HG03108 (cell line): ENCODE data around the gene TXNDC12.
"Not testable (repeated sequence)": the region's sequence is repeated elsewhere in the genome, so short reads cannot be mapped to it uniquely, and the experiment has no call there.

ENCODE experiments used
- ATAC-seq: cut with Tn5 transposase; IDR thresholded peaks from one replicate; pipeline ENCODE4 v1.9.1; 2021; ENCODE audit warnings: moderate library complexity; ENCODE audit not compliant: unreplicated experiment

The TXNDC12 gene

GRCh38 chr1:52055066-52055865 is at the start of gene TXNDC12:
Gene TXNDC12, minus strand, starts transcription at chr1:52055191. Its CDS starts 95 bp downstream, at chr1:52055096.
- ATAC-seq = peak; percentile 46

GRCh38 chr1:52102336-52103013 is 47.5 kb upstream of the TXNDC12 start:
- peak; percentile 63 for ATAC-seq

- ATAC-seq = no peak
These were observed 43.3 kb upstream of the TXNDC12 start for GRCh38 chr1:52098139-52098871.

GRCh38 chr1:52096216-52096615 is 41.2 kb upstream of the TXNDC12 start:
- no peak for ATAC-seq

GRCh38 chr1:52094300-52094699 is 39.3 kb upstream of the TXNDC12 start:
- ATAC-seq = not testable (repeated sequence)

DNA sequence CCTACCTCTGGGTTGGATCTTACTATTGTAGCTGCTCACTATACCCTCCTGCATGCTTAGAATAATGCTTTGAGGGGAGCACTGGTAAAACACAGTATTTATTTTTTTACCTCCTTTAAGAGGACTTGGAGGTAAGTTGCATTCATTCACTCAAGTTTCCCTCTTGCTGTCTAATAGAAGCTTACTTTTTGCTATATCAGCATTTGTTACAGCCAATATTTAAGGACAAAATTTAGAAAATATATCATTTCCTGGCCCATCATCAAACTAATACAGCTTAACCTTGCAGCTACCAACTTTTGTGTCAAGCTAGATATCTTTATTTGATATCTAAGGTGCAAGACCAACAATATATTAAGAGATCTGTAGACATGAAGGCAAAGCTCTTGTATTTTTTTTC is 32.9 kb upstream of the TXNDC12 start:
- not testable (repeated sequence) for ATAC-seq

- ATAC-seq = no peak
These were observed 25.0 kb upstream of the TXNDC12 start for GRCh38 chr1:52080014-52080415.

DNA sequence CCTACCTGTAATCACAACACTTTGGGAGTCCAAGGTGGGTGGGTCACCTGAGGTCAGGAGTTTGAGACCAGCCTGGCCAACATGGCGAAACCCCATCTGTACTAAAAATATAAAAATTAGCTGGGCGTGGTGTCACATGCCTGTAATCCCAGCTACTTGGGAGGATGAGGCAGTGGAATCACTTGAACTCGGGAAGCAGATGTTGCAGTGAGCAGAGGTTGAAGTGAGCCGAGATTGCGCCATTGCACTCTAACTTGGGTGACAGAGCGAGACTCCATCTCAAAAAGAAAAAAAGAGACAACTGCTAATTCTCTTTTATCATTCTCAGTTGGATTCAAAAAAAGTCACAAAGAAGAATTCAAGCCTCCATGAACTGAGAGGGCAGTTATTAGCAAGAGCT is 22.3 kb upstream of the TXNDC12 start:
- ATAC-seq = not testable (repeated sequence)

DNA sequence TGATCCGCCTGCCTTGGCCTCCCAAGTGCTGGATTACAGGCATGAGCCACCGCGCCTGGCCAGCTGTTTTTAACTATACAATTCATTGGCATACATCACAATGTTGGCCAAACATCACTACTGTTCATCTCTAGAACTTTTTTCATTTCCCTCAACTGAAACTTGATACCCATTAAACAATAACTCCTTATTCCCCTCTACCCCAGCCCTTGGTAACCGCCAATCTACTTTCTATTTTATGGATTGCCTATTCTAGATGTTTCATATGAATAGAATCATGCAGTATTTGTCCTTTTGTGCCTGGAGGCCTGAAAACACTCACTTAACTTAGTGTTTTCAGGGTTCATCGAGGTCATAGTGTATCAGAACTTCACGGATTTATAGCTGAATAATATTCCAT is 17.3 kb upstream of the TXNDC12 start:
- ATAC-seq = no peak

DNA sequence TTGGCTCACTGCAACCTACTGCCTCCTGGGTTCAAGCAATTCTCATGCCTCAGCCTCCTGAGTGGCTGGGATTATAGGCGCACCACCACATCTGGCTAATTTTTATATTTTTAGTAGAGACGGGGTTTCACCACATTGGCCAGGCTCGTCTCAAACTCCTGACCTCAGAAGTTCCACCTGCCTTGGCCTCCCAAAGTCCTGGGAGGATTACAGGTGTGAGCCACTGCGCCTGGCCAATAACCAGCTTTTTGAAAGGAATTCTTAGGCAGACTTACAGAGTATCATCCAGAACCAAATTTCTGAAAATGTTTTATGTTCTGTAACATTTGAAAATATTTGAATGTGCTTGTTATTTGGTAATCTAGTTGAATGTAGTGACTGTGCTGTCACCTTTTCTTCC is 15.7 kb upstream of the TXNDC12 start:
- no peak for ATAC-seq

GRCh38 chr1:52063192-52063591 is 8.2 kb upstream of the TXNDC12 start:
- ATAC-seq = no peak

DNA sequence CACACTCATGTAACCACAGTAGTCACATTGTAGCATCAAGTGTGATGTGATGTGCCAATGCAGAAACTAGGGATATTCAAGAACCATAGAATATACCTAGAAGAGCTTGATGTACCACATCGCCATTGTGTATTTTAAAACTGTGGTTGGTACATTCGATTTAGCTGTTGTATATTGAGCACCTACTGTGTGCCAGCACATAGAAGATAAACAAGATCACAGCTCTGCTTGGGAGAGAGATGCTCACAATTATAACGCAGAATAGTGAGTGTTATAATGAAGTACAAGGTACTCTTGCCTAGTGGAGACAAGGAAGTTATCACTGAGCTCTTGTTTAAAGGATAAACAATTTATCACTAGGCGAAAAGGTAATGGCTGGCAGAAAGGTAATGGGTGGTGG is 5.8 kb upstream of the TXNDC12 start:
- ATAC-seq = no peak

DNA sequence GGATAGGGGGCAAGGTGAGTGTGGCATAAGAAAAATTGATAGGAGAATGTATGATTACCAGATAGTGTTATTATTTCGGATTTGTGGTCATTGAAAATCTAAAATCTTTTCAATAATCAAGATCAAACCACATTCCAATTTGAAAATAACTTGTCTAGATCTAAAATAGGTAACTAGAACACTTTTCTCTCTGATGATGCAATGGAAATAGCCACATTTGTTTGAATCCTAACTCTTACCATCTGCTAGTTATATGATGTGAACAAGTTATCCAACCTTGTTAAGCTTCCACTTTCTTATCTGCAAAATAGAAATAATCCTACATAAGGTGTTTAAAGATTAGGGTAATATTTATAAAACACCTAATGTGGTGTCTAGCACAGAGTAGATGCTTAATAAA is 4.9 kb upstream of the TXNDC12 start:
- ATAC-seq = no peak

- ATAC-seq = no peak
These were observed 4.3 kb upstream of the TXNDC12 start for GRCh38 chr1:52059321-52059720.

- no peak for ATAC-seq
These were observed 3.0 kb upstream of the TXNDC12 start for GRCh38 chr1:52057876-52058415.

DNA sequence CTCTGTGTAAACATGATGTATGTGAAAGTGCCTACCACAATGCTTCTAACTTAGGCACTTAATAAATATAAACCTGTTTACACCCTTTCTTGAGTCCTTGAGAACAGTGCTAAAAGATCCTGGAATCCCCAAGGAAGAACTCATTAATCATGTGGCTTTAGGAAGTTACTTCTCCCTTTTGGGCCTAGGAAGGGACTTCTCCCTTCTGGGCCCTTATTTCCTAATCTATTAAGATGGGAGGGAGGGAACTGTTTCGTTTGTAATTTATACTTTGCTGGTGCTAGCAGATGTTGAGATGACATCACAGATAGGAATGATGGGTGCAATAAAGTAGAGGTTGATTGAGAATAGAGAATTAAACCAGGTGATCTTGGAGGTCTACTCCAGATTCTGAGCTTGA is 2.3 kb upstream of the TXNDC12 start:
- ATAC-seq = no peak

GRCh38 chr1:52056937-52057231 is 1.9 kb upstream of the TXNDC12 start:
- peak; percentile 30 for ATAC-seq

GRCh38 chr1:52056163-52056936 is 1.4 kb upstream of the TXNDC12 start, which contains the start of gene BTF3L4:
Gene BTF3L4, plus strand, starts transcription at chr1:52056295. Its CDS starts 3,553 bp downstream, at chr1:52059848.
- peak; percentile 85 for ATAC-seq

DNA sequence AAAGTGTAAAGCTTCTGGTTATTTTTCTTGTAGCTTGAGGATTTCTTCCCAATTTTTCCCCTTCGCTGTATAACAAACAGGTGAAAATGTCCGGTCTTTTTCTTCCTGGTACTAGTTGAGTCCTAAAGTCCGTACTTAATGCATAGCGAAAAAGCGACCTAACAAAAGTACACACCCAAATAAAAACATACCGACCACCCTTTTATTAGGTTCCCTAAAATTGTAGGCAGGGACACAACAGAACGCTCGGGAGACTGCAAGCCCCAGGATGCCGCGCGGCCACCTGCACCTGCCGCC is 823 bp upstream of the TXNDC12 start:
- no peak for ATAC-seq

- ATAC-seq = no peak
These were observed 410 bp downstream of the TXNDC12 start for GRCh38 chr1:52054496-52055065.

DNA sequence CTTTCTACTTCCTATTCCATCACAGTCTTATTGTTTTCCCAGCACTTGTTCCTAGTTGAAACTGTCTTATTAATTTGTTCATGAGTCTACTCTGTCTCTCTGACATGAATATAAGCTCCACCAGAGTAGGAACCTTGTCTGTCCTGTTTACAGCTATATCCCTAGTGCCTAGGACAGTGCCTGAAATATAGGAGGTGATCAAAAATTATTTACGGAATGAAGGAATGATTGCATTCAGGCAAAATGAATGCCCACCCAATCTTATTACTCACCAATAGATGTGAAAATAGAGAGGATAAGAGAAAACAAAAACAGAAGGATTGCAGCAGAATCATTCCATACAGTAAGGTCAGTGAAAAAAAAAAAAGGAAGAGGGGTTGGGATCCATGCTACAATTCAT is 1.1 kb downstream of the TXNDC12 start:
- no peak for ATAC-seq
